Hepatocyte (in vitro differentiated cells): ENCODE data around the gene SERINC4.

ENCODE experiments used
- EZH2 ChIP-seq: fragments of 200-600 bp; sonication (generic); IDR thresholded peaks from 2 replicates; pipeline ENCODE4 v1.6.1; 2016; ENCODE audit warnings: antibody characterized with exemption, mild to moderate bottlenecking, borderline replicate concordance
- EZH2phosphoT487 ChIP-seq: fragments of 200-600 bp; sonication (generic); IDR thresholded peaks from one replicate; pipeline ENCODE4 v1.6.1; 2018; ENCODE audit warnings: antibody characterized with exemption, mild to moderate bottlenecking, low read depth, moderate library complexity; ENCODE audit not compliant: unreplicated experiment, severe bottlenecking
- TF ChIP-seq, protein P1 (sequence below): fragments of 200-600 bp; sonication (generic); IDR thresholded peaks from 2 replicates; pipeline ENCODE4 v1.5.1; 2016; ENCODE audit warnings: antibody characterized with exemption, mild to moderate bottlenecking; ENCODE audit not compliant: poor library complexity

GRCh38 chr15:43748376-43748775 is 51.6 kb downstream of the SERINC4 start:
- TF ChIP-seq, protein P1, sequence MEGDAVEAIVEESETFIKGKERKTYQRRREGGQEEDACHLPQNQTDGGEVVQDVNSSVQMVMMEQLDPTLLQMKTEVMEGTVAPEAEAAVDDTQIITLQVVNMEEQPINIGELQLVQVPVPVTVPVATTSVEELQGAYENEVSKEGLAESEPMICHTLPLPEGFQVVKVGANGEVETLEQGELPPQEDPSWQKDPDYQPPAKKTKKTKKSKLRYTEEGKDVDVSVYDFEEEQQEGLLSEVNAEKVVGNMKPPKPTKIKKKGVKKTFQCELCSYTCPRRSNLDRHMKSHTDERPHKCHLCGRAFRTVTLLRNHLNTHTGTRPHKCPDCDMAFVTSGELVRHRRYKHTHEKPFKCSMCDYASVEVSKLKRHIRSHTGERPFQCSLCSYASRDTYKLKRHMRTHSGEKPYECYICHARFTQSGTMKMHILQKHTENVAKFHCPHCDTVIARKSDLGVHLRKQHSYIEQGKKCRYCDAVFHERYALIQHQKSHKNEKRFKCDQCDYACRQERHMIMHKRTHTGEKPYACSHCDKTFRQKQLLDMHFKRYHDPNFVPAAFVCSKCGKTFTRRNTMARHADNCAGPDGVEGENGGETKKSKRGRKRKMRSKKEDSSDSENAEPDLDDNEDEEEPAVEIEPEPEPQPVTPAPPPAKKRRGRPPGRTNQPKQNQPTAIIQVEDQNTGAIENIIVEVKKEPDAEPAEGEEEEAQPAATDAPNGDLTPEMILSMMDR = no peak
- TF ChIP-seq EZH2 = no peak
- no peak for TF ChIP-seq EZH2phosphoT487
